Hematopoietic multipotent progenitor cell (in vitro differentiated cells): ENCODE measurements around the gene PMPCA. TPM values are rescaled to one million over a fixed set of nuclear protein-coding genes. Genes with fewer than 3 reads are reported as not detected.
"Not testable (repeated sequence)": the region's sequence is repeated elsewhere in the genome, so short reads cannot be mapped to it uniquely, and the experiment has no call there.

Source experiments
- DNase-seq, 3 donors: peaks; one replicate each; pipeline ENCODE4 v3.0.0-alpha.2; 2011 to 2015; ENCODE audit warnings: low read depth in 2 of 3, low spot score in 2 of 3
- total RNA-seq: library from RNA; depleted of rRNA; stranded (reverse); fragments of >200 nt; gene quantifications from one replicate; pipeline ENCODE4 v1.2.3, GENCODE V29; 2012

PMPCA gene
- total RNA-seq, 1 donor: 50.4 TPM

DNA sequence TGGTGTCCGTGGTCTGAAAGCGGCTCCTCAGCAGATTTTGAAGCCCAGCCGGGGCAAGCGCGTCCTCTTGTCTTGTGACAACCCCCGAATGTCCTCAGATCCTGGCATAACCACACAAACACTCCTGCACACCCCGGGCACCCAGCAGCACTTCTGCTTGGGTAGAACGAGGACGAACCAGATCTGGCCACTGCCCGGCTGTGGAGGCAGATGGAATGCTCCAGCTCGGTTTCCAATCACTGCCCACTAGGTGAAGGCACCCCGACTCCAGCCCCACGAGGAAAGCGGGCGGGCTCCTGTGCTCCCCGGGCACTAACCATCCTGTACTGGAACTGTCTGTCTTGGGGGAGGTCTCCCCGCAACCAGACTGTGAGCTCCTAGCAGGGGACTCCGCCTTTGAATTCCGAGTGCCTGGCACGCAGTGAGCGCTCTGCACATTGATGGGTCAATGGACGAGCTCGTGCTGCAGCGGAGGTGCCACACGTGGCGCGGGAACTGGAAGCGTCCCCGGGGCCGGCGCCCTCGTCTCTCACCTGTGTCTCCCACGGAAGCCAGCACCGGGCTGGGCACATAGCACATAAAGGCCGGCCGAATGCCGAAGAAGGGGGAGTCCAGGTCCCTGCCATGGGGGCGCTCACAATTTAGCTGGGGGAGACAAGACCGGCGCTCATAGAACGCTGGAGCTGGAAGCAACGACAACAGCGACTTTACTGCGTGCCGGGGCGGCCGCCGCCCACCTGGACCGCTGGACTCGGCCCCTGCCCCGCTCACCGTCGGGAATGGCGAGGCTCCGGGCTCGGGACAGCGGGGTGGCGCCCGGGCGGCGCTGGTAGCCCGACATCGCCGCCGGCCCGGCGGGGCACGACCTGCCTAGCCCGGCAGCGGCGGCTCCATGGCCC is 652 bp upstream of the PMPCA start:
- DNase-seq: peak in 2 of 3 donors; percentile 5 to 21

DNA sequence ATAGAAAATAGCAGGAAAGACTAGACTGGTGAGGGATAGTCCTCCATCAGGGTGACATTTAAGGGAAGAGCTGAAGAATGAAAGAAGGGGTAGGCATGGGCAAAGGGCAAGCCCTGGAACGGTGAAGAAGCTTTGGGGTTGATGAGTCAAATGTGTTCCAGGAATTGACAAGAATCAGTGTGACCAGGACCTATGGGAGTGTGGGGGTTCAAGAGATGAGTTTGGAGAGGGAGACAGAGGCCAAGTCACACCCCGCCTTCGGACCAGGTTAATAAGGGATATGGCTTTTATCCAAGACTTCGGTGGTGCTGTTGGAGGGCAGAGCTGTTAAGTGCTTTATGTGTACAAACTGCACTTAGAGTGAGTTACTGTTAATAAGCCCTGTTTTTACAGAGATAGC is 920 bp downstream of the PMPCA start:
- no peak for DNase-seq

DNA sequence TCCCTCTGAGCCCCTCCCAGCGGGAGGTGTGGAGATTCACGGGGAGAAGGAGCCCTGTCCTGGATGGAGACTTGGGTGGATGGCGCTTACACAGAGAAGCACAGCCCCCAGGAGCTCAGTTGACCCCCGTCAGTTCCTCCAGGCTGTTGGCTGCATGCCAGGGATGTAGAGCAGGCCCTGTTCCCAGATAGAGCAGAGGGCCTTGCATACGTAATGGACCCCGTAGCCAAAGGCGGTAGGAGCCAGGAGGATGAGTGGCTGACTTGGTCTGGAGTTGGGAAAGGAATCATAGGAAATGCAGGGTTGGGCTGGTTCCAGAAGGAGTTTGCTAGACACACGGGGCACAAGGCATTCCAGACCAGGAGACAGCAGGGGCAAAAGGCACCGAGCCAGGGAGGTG is 2.5 kb downstream of the PMPCA start:
- DNase-seq: no peak

DNA sequence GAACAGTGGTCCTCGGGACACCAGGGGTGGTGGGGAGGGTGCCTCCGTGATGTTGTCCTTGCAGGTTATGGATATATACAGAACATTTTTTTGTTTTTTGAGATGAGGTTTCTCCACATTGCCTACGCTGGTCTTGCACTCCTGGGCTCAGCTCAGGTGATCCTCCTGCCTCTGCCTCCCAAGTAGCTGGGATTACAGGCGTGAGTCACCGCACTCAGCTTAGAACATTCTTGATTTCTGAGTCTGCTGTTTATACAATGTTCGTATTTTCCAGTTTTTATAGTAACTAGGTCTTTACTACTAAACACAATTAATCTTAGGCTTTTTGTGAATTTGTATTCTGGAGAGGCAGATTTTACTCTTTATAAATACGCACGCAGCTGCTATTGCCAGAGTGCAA is 6.0 kb downstream of the PMPCA start:
- DNase-seq: no peak

DNA sequence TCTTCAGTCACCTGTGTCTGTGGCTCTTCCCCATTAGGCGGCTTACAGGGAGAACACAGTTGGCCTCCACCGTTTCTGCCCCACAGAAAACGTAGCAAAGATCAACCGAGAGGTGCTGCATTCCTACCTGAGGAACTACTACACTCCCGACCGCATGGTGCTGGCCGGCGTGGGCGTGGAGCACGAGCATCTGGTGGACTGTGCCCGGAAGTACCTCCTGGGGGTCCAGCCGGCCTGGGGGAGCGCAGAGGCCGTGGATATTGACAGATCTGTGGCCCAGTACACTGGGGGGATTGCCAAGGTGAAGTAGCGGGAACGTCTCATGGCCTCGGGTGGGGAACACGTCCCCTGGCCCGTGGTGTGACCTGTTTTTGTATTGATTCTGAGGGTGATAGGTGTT is 6.5 kb downstream of the PMPCA start:
- no peak for DNase-seq

DNA sequence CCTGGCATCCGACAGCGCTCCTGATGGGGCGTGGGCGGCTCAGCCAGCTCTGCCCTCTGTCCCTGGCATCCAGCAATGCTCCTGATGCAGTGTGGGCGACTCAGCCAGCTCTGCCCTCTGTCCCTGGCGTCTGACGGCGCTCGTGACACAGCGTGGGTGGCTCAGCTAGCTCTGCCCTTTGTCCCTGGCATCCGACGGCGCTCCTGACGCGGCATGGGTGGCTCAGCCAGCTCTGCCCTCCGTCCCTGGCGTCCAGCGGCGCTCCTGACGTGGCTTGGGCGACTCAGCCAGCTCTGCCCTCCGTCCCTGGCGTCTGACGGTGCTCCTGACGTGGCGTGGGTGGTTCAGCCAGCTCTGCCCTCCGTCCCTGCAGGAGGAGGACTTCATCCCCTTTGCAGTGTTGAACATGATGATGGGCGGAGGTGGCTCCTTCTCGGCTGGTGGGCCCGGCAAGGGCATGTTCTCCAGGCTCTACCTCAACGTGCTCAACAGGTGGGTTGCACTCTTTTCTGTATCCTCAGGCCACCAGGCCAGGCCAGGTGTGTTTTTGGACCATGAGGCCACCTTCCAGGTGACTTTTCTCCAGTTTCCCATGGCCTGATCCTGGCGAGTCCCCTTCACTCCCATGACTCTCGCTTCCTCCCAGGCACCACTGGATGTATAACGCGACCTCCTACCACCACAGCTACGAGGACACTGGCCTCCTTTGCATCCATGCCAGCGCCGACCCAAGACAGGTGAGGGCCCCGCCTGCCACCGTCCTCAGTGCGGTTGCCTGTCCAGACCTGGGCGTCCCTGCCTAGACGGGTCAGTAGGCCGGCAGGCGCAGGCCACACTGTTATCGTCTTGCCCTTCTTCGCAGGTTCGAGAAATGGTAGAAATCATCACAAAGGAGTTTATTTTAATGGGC is 8.0 kb downstream of the PMPCA start:
- DNase-seq: no peak

DNA sequence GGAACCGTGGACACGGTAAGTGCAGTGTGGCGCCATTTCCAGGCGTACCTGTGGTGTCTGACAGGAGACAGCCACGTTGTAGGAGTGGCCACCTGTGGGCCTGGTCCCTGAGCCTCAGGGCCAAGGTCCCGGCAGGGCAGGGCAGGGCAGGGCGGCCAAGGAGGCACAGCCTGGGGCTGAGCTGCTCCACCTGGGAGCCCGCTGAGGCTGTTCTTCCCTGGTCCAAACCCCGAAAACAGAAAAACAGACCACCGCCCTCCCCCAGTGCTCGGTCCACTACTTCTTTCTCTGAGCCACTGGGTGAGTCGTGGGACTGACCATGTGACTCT is 8.6 kb downstream of the PMPCA start:
- DNase-seq: no peak

DNA sequence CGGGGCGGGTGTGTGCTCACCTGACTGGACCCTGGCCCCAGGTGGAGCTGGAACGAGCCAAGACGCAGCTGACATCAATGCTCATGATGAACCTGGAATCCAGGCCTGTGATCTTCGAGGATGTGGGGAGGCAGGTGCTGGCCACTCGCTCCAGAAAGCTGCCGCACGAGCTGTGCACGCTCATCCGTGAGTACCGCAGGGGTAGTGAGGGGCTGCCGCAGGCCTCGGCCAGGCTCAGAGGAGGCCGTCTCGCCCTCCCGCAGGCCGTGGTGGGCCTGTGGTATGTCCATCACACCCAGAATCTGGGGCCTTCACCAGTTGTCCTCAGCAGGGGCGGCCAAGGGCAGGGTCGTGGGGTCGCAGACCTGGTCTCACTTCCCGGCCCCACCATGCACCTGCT is 11.3 kb downstream of the PMPCA start:
- DNase-seq: no peak

DNA sequence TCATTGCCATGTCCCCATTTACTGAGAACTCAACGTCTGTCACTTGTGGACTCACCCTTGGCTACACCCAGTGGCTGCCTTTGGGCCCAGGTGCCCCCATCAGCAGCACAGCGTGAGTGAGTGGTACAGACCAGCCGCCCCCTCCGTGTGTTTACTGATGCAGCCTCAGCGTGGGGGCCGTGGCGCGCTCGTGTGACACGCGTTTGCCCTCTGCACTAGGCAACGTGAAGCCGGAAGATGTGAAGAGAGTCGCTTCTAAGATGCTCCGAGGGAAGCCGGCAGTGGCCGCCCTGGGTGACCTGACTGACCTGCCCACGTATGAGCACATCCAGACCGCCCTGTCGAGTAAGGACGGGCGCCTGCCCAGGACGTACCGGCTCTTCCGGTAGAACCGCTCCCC is 12.4 kb downstream of the PMPCA start:
- no peak for DNase-seq

DNA sequence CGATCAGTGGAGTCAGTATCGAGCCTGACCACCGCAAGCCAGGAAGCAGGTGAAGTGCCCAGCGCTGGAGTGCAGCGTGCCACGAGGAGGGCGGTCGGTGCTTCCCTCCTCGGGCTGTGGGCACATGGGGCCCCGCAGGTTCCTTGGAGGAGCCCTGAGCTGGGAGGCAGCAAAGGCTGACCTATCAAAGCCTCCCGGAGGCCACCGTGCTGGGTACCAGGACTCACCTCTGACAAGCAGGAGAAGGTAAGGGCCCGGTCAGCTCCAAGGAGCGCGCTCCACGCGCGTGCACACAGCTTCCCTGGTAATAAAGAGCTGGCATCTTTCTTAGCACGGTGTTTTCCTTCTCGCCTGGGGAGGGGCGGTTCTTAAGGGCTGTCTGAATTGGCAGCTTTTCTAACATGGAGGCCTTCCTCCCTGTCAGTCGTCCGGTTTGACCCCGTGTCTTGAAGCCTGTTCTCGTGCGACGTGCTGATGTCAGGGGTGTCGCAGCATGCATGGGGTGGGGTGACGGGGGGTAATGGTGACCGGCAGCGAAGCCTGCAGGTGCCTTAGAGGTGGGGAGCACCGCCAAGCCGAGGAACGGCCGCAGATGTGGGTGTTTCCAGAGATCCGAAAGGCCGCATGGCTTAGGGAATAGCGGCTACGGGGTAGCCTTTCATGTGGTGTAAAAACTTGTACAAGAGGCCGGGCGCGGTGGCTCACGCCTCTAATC is 13.1 kb downstream of the PMPCA start:
- no peak for DNase-seq

DNA sequence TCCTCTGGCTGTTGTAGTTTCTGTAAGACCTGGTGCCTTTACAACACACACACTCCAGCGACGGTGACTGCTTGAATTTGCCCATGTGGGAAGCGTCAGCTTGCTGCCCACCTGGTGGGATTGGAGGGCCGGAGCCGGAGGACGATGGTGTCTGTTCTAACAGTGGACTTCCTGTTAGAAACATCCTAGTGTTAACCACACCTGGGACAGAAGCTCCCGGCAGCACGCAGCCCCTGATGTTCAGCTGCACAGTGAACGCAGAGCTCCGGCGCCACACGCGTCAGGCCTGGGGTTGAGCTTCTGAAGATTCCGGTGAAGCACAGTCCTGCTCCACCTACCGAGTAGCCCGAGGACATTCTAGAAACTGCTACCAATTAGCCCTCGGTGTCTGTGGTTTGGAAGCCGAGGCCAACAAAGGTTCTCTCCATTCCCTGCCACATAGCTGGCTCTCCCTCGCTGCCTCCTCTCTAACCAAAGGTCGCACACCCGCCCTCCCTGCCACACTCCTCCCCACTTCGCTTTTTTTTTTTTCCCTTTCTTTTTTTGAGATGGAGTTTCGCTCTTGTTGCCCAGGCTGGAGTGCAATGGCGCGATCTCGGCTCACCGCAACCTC is 14.4 kb downstream of the PMPCA start:
- no peak for DNase-seq

DNA sequence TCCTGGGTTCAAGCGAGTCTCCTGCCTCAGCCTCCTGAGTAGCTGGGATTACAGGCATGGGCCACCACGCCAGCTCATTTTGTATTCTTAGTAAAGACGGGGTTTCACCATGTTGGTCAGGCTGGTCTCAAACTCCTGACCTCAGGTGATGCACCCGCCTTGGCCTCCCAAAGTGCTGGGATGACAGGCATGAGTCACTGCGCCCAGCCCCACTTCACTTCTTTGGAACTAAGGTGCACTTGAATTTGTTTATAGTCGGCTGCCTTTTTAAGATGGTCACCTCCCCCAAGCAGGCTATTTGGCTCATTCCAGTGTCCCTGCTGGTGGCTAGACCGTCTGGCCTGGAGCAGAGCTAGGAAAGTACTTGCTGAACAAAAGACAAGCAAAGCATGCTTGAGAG is 14.9 kb downstream of the PMPCA start:
- not testable (repeated sequence) for DNase-seq

DNA sequence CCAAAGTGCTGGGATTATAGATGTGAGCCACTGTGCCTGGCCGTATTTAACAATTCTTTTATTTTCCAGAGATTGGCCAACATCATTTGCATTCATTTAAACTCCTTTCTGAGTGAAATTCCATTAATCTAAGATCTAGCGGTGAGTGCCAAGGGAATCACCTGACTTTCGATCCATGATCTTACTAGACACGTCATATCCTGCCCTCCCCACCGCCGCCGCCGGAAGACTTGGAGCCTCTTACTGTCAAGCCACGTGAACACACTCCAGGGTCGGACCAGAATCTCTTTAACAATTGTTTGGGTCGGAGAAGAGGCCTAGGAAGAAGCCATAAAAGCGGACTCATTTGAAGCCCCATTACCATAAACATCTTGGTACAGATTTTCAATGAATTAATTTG is 16.3 kb downstream of the PMPCA start:
- no peak for DNase-seq

DNA sequence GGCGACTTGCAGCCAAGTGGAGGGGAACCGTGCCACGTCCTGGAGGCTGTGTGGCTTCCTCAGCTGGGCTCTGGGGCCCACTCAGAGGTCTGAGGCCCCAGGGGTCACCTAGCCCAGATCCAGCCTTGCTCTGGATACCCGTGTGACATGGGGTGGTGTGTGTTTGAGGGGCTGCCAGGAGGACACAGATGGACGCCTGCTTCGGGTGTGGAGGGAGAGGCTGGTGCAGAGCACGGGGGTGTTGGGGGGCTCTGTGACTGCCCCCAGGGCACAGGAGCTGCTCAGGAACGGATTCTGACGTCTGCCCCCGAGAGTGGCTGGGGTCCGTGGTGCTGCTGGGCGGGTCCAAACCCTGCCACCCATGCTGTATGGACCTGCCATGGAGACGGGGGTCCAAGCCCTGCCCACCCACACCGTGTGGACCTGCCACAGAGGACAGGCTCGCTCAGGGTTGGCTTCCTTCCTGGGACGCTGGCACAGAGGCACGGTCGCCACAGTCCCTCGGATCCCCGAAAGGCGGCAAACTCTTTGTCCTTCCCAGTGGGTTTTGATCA is 18.7 kb downstream of the PMPCA start:
- no peak for DNase-seq

DNA sequence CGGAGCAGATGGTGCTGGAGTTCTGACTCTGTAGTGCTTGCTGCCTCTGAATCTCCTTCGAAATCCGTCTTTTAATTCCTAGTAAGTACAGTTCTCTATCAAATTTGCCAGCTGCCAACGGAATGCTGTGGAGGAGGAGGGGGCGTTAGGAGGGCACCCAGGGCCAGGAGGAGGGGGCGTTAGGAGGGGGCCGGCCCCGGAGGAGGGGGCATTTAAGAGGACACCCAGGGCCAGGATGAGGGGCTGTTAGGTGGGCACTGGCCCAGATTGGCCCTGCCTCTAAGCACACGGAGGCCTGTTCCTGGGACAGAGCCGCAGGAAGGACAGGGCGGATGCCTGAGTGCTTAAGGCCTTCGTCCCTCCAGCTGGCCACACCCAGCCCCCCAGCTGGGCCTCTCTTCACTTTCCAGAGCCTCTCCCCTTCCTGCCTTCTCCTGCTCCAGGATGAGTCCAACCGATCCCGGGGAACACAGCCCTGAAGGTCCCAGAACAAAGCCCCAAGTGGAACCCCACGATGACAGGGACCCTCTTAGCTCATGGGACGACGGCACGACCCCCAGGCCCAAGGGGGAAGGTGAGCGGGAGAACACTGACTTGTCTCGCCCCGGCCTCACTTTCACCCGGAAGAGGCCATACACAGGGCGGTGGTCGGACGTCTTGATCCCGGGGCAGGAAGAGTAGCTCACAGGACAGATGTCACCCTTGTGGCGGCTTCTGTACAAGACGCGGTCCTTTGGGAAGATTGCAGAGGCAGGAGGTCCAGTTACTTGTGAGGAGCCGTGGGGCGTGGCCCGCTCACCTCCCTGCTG is 19.4 kb downstream of the PMPCA start:
- DNase-seq: no peak

DNA sequence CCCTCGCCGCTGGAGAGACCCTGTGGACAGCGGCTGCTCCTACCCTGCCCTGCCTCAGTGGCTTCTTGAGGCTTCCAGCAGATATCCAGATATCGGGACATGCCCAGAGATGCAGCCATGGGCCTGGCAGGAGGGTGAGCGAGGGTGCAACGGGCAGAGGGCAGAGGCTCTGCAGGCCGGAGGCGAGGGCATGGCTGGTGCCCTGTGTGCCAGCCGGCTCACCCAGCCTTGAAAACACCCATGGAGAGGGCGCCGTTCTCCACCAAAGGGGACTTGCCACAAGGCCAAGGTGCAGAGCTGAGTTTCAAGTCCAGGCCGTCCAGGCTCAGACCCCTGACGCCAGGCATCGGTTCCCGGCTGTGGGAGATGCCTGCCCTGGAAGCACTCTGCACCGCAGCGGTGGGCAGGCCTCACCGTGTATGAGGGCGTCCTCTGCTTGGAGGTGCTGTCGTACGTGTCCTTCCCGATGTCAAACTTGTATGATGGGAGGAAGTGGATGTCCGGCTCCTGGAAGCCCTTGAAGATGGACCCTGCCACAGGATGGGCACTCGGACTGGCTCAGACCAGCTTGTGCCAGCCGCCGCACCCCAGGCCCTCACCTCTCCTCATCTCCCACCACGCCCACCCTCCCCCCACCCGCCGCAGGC is 20.3 kb downstream of the PMPCA start:
- DNase-seq: no peak

DNA sequence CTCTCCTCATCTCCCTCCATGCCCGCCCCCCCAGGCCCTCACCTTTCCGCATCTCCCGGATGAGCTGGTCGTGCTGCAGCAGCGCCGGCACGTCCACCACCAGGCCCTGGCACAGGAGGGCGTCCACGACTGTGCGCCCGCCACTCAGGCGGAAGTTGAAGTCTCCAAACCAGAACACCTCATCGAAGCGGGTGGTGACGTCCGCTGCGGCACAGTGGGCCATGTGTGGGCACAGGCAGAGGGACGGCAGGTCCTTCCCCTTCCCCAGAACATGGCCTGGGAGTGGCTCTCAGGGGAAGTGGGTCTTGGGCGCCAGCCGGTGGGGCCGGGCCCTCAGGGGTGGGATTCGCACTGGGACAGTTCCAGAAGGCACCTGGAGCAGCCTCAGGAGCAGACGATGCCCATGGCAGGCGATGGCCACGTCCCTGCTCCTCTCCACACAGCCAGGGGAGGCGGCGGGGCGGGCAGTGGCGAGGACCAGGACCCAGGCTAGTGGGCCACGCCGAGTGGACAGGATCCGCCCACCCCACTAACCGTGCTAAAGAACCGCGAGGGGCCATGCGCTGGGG is 21.4 kb downstream of the PMPCA start:
- DNase-seq: no peak

DNA sequence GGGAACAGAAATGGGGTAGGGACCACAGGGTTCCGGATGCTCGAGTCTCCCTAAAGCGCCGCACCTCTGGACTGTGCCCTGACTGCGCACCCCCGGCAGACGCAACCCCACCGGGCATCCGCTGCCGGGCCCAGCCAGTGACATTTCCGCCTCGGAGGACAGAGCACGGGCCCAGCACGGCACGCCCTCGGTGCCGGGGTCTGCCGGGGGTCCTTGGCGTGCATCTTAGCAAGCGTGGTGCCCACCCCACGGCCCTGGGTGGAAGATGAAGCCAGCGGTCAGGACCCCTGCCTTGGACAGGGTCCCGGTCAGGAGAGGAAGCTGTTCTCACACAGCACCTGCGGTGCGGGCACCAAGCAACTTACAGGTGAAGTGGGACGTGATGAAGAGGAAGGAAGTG is 22.1 kb downstream of the PMPCA start:
- no peak for DNase-seq
